Fibroblast of lung (primary cell): ENCODE measurements around the gene PLK2. TPM values are rescaled to one million over a fixed set of nuclear protein-coding genes. Genes with fewer than 3 reads are reported as not detected.

Source experiments
- DNase-seq, 2 donors: peaks; one replicate each; pipeline versions ENCODE4 v3.0.0 to v3.0.0-alpha.2; 2010; ENCODE audit warnings: low read depth in 2 of 2
- H2AFZ ChIP-seq: 2 replicates; pipeline ENCODE4 v1.5.1; 2012; ENCODE audit warnings: low read length, control low read depth, inconsistent platforms
- H3K27ac ChIP-seq: 2 replicates; pipeline ENCODE4 v1.5.1; 2011; ENCODE audit warnings: low read length, control low read depth; ENCODE audit not compliant: insufficient read depth
- H3K27me3 ChIP-seq: 2 replicates; pipeline ENCODE4 v1.5.1; 2011; ENCODE audit warnings: mild to moderate bottlenecking, low read length; ENCODE audit not compliant: control insufficient read depth, insufficient read depth
- H3K36me3 ChIP-seq: 2 replicates; pipeline ENCODE4 v1.5.1; 2011; ENCODE audit warnings: low read length; ENCODE audit not compliant: control insufficient read depth, insufficient read depth
- H3K4me1 ChIP-seq: 2 replicates; pipeline ENCODE4 v1.5.1; 2011; ENCODE audit warnings: low read length; ENCODE audit not compliant: control insufficient read depth, insufficient read depth; ENCODE audit errors: extremely low read depth
- H3K4me2 ChIP-seq: 2 replicates; pipeline ENCODE4 v1.5.1; 2011; ENCODE audit warnings: low read length, control low read depth; ENCODE audit not compliant: insufficient read depth; ENCODE audit errors: extremely low read depth
- H3K4me3 ChIP-seq, 4 experiments: fragments of 200-600 bp in 1 of 4; sonication (generic) in 1 of 4; replicated peaks in 1 of 4; 2 replicates each; pipeline ENCODE4 v1.5.1; 2011 to 2016; ENCODE audit warnings: low read length in 4 of 4, low read depth in 3 of 4, mild to moderate bottlenecking in 3 of 4, control low read depth in 2 of 4, inconsistent platforms in 1 of 4, mixed read lengths in 1 of 4; ENCODE audit not compliant: insufficient read depth in 1 of 4; ENCODE audit errors: control extremely low read depth in 1 of 4
- H3K79me2 ChIP-seq: 2 replicates; pipeline ENCODE4 v1.5.1; 2012; ENCODE audit warnings: mild to moderate bottlenecking, low read length, inconsistent platforms; ENCODE audit not compliant: control insufficient read depth, insufficient read depth
- H3K9ac ChIP-seq: 2 replicates; pipeline ENCODE4 v1.5.1; 2011; ENCODE audit warnings: mild to moderate bottlenecking, low read length, control low read depth; ENCODE audit not compliant: insufficient read depth
- H3K9me3 ChIP-seq: 2 replicates; pipeline ENCODE4 v1.5.1; 2012; ENCODE audit warnings: low read depth, low read length; ENCODE audit not compliant: control insufficient read depth, insufficient read depth
- H4K20me1 ChIP-seq: 2 replicates; pipeline ENCODE4 v1.5.1; 2011; ENCODE audit warnings: low read length; ENCODE audit not compliant: control insufficient read depth, insufficient read depth; ENCODE audit errors: extremely low read depth
- CTCF ChIP-seq, 2 donors: IDR thresholded peaks in 1 of 2; conservative IDR thresholded peaks in 1 of 2; 1 replicate in 1 of 2; 2 replicates in 1 of 2; pipeline ENCODE4 v1.5.1; 2011 to 2012; ENCODE audit warnings: low read length in 2 of 2, control low read depth in 1 of 2, inconsistent platforms in 1 of 2, low read depth in 1 of 2, mild to moderate bottlenecking in 1 of 2
- EZH2 ChIP-seq: IDR thresholded peaks from 2 replicates; pipeline ENCODE4 v1.5.1; 2012; ENCODE audit warnings: low read length, control low read depth, mild to moderate bottlenecking; ENCODE audit errors: missing control alignments
- polyA plus RNA-seq, 2 donors: library from polyadenylated mRNA; depleted of rRNA in 1 of 2; stranded (reverse) in 1 of 2; unstranded in 1 of 2; fragments of >200 nt; gene quantifications; 2 replicates each; pipeline ENCODE4 v1.2.1, GENCODE V29; 2011 to 2012; ENCODE audit warnings: missing spikeins in 1 of 2
- total RNA-seq: library from RNA; depleted of rRNA; stranded (reverse); fragments of >200 nt; gene quantifications from 2 replicates; pipeline ENCODE4 v1.2.1, GENCODE V29; 2014

The PLK2 gene
- total and polyA plus RNA-seq, 2 donors (not counting 1 experiment from before 2014, with no cell fraction given): 26.8 to 983 TPM

- TF ChIP-seq EZH2 (no peak), CTCF (conservative IDR thresholded peaks at IDR 0.05 in 1 of 2, IDR thresholded peaks at IDR 0.05 in 1 of 2; ENCODE audit: low read depth in 1 of 2, low read length in 2 of 2) (no peak)
- no peak for DNase-seq
These were observed 42.0 kb upstream of the PLK2 start for GRCh38 chr5:58501778-58502417.

GRCh38 chr5:58499941-58500340 lies 40.1 kb upstream of the PLK2 start:
- TF ChIP-seq EZH2 (no peak), CTCF (conservative IDR thresholded peaks at IDR 0.05 in 1 of 2, IDR thresholded peaks at IDR 0.05 in 1 of 2; ENCODE audit: low read depth in 1 of 2, low read length in 2 of 2) (no peak)
- H3K27ac ChIP-seq: no peak overlapping the region
- no peaks in the 10 kb centered on the region for H3K4me1 ChIP-seq
- H3K9me3 ChIP-seq: no peaks in the 10 kb centered on the region
- H3K36me3 ChIP-seq: no peaks in the 10 kb centered on the region
- no peak overlapping the region for H3K4me2 ChIP-seq
- H4K20me1 ChIP-seq: no peaks in the 10 kb centered on the region
- no peaks in the 10 kb centered on the region for H3K27me3 ChIP-seq
- H3K79me2 ChIP-seq: no peaks in the 10 kb centered on the region
- no peak overlapping the region for H3K4me3 ChIP-seq
- H3K9ac ChIP-seq: no peak overlapping the region
- DNase-seq: no peak
- H2AFZ ChIP-seq: no peak overlapping the region

More at GRCh38 chr5:58501778-58502417, 42.0 kb upstream of the PLK2 start:
- Histone ChIP-seq H3K4me1 (no peaks in the 10 kb centered on the region), H3K4me3 (no peak overlapping the region), H2AFZ (no peak overlapping the region), H3K27ac (no peak overlapping the region), H3K79me2 (no peaks in the 10 kb centered on the region), H3K4me2 (no peak overlapping the region), H3K9ac (no peak overlapping the region), H4K20me1 (no peaks in the 10 kb centered on the region), H3K36me3 (no peaks in the 10 kb centered on the region), H3K9me3 (no peaks in the 10 kb centered on the region), H3K27me3 (no peaks in the 10 kb centered on the region)

- Histone ChIP-seq H3K4me1 (no peaks in the 10 kb centered on the region), H4K20me1 (no peaks in the 10 kb centered on the region), H3K36me3 (no peaks in the 10 kb centered on the region), H3K27ac (no peak overlapping the region), H3K9me3 (no peaks in the 10 kb centered on the region), H3K9ac (no peak overlapping the region), H3K4me2 (no peak overlapping the region), H3K4me3 (no peak overlapping the region), H2AFZ (no peak overlapping the region), H3K79me2 (no peaks in the 10 kb centered on the region), H3K27me3 (no peaks in the 10 kb centered on the region)
- no peak for DNase-seq
- TF ChIP-seq CTCF (conservative IDR thresholded peaks at IDR 0.05 in 1 of 2, IDR thresholded peaks at IDR 0.05 in 1 of 2; ENCODE audit: low read depth in 1 of 2, low read length in 2 of 2) (no peak), EZH2 (no peak)
These were observed 39.3 kb upstream of the PLK2 start for GRCh38 chr5:58499231-58499630.
